DOHH2 (cell line): Measurements from ENCODE around the gene BTBD7.

Experiments
- H3F3A ChIP-seq: fragments of 200-600 bp; sonication (generic), shearing (Covaris generic); 2 replicates; pipeline ENCODE4 v1.6.0; 2016; ENCODE audit warnings: antibody characterized with exemption, mild to moderate bottlenecking; ENCODE audit not compliant: control insufficient read depth, insufficient read depth
- H3K27ac ChIP-seq: fragments of 200-600 bp; sonication (generic); 2 replicates; pipeline ENCODE4 v1.5.1; 2014; ENCODE audit warnings: low read depth, mild to moderate bottlenecking, low read length, moderate library complexity
- H3K27me3 ChIP-seq: fragments of 200-600 bp; sonication (generic); 2 replicates; pipeline ENCODE4 v1.6.1; 2014; ENCODE audit warnings: mild to moderate bottlenecking, low read length, mixed read lengths; ENCODE audit not compliant: control insufficient read depth
- H3K36me3 ChIP-seq: fragments of 200-600 bp; sonication (generic); 2 replicates; pipeline ENCODE4 v1.6.1; 2014; ENCODE audit warnings: mild to moderate bottlenecking, low read length, moderate library complexity, mixed read lengths; ENCODE audit not compliant: control insufficient read depth
- H3K4me1 ChIP-seq: fragments of 200-600 bp; sonication (generic); 2 replicates; pipeline ENCODE4 v1.6.1; 2014; ENCODE audit warnings: mild to moderate bottlenecking, low read length, mixed read lengths; ENCODE audit not compliant: control insufficient read depth
- H3K4me2 ChIP-seq: fragments of 200-600 bp; sonication (generic); 2 replicates; pipeline ENCODE4 v1.6.0; 2014; ENCODE audit warnings: mild to moderate bottlenecking, low read length, moderate library complexity
- H3K4me3 ChIP-seq: fragments of 200-600 bp; sonication (generic); 2 replicates; pipeline ENCODE4 v1.5.1; 2014; ENCODE audit warnings: mild to moderate bottlenecking, low read length, mixed read lengths
- H3K79me2 ChIP-seq: fragments of 200-600 bp; sonication (generic); 2 replicates; pipeline ENCODE4 v1.6.1; 2014; ENCODE audit warnings: mild to moderate bottlenecking, low read length, mixed read lengths; ENCODE audit not compliant: control insufficient read depth
- H3K9me2 ChIP-seq: fragments of 200-600 bp; sonication (generic); replicated peaks from 2 replicates; pipeline ENCODE4 v1.6.1; 2014; ENCODE audit warnings: mild to moderate bottlenecking, low read length, mixed read lengths; ENCODE audit not compliant: control insufficient read depth
- H3K9me3 ChIP-seq: fragments of 200-600 bp; sonication (generic); 2 replicates; pipeline ENCODE4 v1.6.1; 2014; ENCODE audit warnings: antibody characterized with exemption, low read length, mixed read lengths; ENCODE audit not compliant: control insufficient read depth, insufficient read depth
- H4K20me1 ChIP-seq: fragments of 200-600 bp; sonication (generic); 2 replicates; pipeline ENCODE4 v1.6.0; 2014; ENCODE audit warnings: low read depth, mild to moderate bottlenecking, antibody characterized with exemption, low read length, moderate library complexity; ENCODE audit not compliant: control insufficient read depth, insufficient read depth
- CTCF ChIP-seq: fragments of 200-600 bp; sonication (generic); IDR thresholded peaks from one replicate; pipeline ENCODE4 v1.5.1; 2014; ENCODE audit warnings: antibody characterized with exemption, mild to moderate bottlenecking, low read depth, low read length; ENCODE audit not compliant: poor library complexity, severe bottlenecking
- EZH2phosphoT487 ChIP-seq: fragments of 200-600 bp; sonication (generic); IDR thresholded peaks from 2 replicates; pipeline ENCODE4 v1.6.1; 2017; ENCODE audit warnings: borderline replicate concordance, mild to moderate bottlenecking, antibody characterized with exemption, low read length, moderate library complexity, mixed read lengths

BTBD7 gene

GRCh38 chr14:93249128-93249831, 83.6 kb downstream of the BTBD7 start:
- TF ChIP-seq EZH2phosphoT487: no peak
- no peak for TF ChIP-seq CTCF
- Histone ChIP-seq H3K4me1 (no peaks in the 10 kb centered on the region), H3K27me3 (no peaks in the 10 kb centered on the region), H3K9me2 (no peaks in the 10 kb centered on the region), H3K9me3 (no peaks in the 10 kb centered on the region), H3K4me2 (no peak overlapping the region), H4K20me1 (no peaks in the 10 kb centered on the region), H3K36me3 (peaks cover 22% of the 10 kb centered on the region), H3K79me2 (no peaks in the 10 kb centered on the region), H3K27ac (no peak overlapping the region), H3K4me3 (no peak overlapping the region), H3F3A (no peaks in the 10 kb centered on the region)

- TF ChIP-seq CTCF (no peak), EZH2phosphoT487 (no peak)
- H3K4me2 ChIP-seq: no peak overlapping the region
- no peaks in the 10 kb centered on the region for H3K4me1 ChIP-seq
- no peaks in the 10 kb centered on the region for H4K20me1 ChIP-seq
- H3F3A ChIP-seq: no peaks in the 10 kb centered on the region
- no peaks in the 10 kb centered on the region for H3K79me2 ChIP-seq
- H3K9me2 ChIP-seq: no peaks in the 10 kb centered on the region
- peaks cover 30% of the 10 kb centered on the region for H3K36me3 ChIP-seq
- H3K27ac ChIP-seq: no peak overlapping the region
- no peaks in the 10 kb centered on the region for H3K27me3 ChIP-seq
- no peaks in the 10 kb centered on the region for H3K9me3 ChIP-seq
- no peak overlapping the region for H3K4me3 ChIP-seq
These were observed 86.3 kb downstream of the BTBD7 start for GRCh38 chr14:93246534-93246933.

GRCh38 chr14:93245764-93246420, 86.9 kb downstream of the BTBD7 start:
- Histone ChIP-seq H3K36me3 (peaks cover 27% of the 10 kb centered on the region), H3K9me3 (no peaks in the 10 kb centered on the region), H3K4me2 (no peak overlapping the region)

More at GRCh38 chr14:93245764-93246420, 86.9 kb downstream of the BTBD7 start:
- Histone ChIP-seq H3K4me1 (no peaks in the 10 kb centered on the region), H3K9me2 (no peaks in the 10 kb centered on the region), H3K79me2 (no peaks in the 10 kb centered on the region), H4K20me1 (no peaks in the 10 kb centered on the region), H3K27ac (no peak overlapping the region), H3K4me3 (no peak overlapping the region), H3F3A (no peaks in the 10 kb centered on the region), H3K27me3 (no peaks in the 10 kb centered on the region)
- TF ChIP-seq CTCF (no peak), EZH2phosphoT487 (no peak)
